Uterus (tissue), 4 donors: Measurements from ENCODE around the gene DGKD. TPM values are rescaled to one million over a fixed set of nuclear protein-coding genes. Genes with fewer than 3 reads are reported as not detected.

ENCODE experiments used
- DNase-seq, 2 donors: peaks; one replicate each; pipeline ENCODE4 v3.0.0-alpha.2; 2019 to 2020
- H3K27ac ChIP-seq, 2 donors: fragments of 200-600 bp; sonication (generic); 1 replicate in 1 of 2; 2 replicates in 1 of 2; pipeline ENCODE4 v1.5.1; 2016 to 2018
- H3K27me3 ChIP-seq, 2 donors: fragments of 200-600 bp; sonication (generic); one replicate each; pipeline ENCODE4 v1.5.1; 2018 to 2019; ENCODE audit warnings: control low read depth in 1 of 2
- H3K36me3 ChIP-seq, 2 donors: fragments of 200-600 bp; sonication (generic); one replicate each; pipeline ENCODE4 v1.5.1; 2019; ENCODE audit warnings: control low read depth in 1 of 2
- H3K4me1 ChIP-seq, 2 donors: fragments of 200-600 bp; sonication (generic); one replicate each; pipeline ENCODE4 v1.5.1; 2018 to 2019; ENCODE audit warnings: control low read depth in 1 of 2
- H3K4me3 ChIP-seq, 2 donors: fragments of 200-600 bp; sonication (generic); 1 replicate in 1 of 2; 2 replicates in 1 of 2; pipeline ENCODE4 v1.5.1; 2018 to 2019; ENCODE audit warnings: mild to moderate bottlenecking in 1 of 2
- H3K9me3 ChIP-seq, 2 donors: fragments of 200-600 bp; sonication (generic); one replicate each; pipeline ENCODE4 v1.5.1; 2019; ENCODE audit warnings: control low read depth in 1 of 2
- POLR2A ChIP-seq, 2 donors: fragments of 450-650 bp; IDR thresholded peaks; one replicate each; pipeline ENCODE4 v1.6.1; 2016; ENCODE audit warnings: antibody characterized with exemption in 2 of 2, mild to moderate bottlenecking in 1 of 2, moderate library complexity in 1 of 2
- intact Hi-C: fragments of 100-400 bp; cut with DNase I; formaldehyde crosslinking; loops from one replicate; pipeline ENCODE4 v1.15.1; 2023; ENCODE audit warnings: low total_unique reads
- total RNA-seq, 4 donors: library from RNA; depleted of rRNA in 3 of 4; stranded (reverse); fragments of >200 nt in 3 of 4; gene quantifications; one replicate each; pipeline versions ENCODE4 v1.1.0 to v1.2.4, GENCODE V29; 2014 to 2023
- TF ChIP-seq, protein P1 (sequence below), 4 experiments: fragments of 200-600 bp in 2 of 4; fragments of 450-650 bp in 2 of 4; sonication (generic) in 2 of 4; IDR thresholded peaks; one replicate each; pipeline ENCODE4 v1.5.1; 2016 to 2019; ENCODE audit warnings: antibody characterized with exemption in 4 of 4, mild to moderate bottlenecking in 2 of 4, moderate library complexity in 1 of 4
- donor health status: DM: yes; HTN: yes; CAD: no.

DGKD gene
- total RNA-seq, 4 donors from 2014 or later: 5.0 to 46.1 (median 28.0) TPM

DNA sequence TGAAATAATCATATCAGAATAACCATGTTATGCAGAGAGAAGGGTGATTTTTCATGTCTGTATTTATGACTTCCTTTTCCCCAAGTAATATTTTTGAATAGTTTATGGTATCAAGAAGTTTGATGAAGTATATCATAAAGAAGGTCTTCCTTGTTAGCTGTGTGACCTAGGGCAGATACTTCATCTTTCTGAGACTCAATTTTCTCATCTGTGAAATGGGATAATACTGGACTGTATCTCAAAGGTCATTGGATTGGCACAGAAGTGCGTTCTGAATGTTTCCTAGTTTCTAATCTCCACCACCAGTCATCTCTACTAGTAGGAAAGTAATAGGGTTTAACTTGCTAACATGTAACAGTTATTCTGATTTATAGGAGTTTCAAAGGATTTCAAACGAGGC lies 52.6 kb downstream of the DGKD start:
- Histone ChIP-seq H3K27me3 (no peaks in the 10 kb centered on the region), H3K27ac (no peak overlapping the region), H3K4me3 (no peak overlapping the region), H3K36me3 (no peaks in the 10 kb centered on the region), H3K9me3 (peaks cover 0 to 2% of the 10 kb centered on the region in 2 donors), H3K4me1 (no peaks in the 10 kb centered on the region)
- no peak for DNase-seq
- intact Hi-C loops: no loop called here
- no peak for TF ChIP-seq POLR2A (IDR thresholded peaks at IDR 0.05)
- TF ChIP-seq, protein P1, sequence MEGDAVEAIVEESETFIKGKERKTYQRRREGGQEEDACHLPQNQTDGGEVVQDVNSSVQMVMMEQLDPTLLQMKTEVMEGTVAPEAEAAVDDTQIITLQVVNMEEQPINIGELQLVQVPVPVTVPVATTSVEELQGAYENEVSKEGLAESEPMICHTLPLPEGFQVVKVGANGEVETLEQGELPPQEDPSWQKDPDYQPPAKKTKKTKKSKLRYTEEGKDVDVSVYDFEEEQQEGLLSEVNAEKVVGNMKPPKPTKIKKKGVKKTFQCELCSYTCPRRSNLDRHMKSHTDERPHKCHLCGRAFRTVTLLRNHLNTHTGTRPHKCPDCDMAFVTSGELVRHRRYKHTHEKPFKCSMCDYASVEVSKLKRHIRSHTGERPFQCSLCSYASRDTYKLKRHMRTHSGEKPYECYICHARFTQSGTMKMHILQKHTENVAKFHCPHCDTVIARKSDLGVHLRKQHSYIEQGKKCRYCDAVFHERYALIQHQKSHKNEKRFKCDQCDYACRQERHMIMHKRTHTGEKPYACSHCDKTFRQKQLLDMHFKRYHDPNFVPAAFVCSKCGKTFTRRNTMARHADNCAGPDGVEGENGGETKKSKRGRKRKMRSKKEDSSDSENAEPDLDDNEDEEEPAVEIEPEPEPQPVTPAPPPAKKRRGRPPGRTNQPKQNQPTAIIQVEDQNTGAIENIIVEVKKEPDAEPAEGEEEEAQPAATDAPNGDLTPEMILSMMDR (IDR thresholded peaks at IDR 0.05): no peak

DNA sequence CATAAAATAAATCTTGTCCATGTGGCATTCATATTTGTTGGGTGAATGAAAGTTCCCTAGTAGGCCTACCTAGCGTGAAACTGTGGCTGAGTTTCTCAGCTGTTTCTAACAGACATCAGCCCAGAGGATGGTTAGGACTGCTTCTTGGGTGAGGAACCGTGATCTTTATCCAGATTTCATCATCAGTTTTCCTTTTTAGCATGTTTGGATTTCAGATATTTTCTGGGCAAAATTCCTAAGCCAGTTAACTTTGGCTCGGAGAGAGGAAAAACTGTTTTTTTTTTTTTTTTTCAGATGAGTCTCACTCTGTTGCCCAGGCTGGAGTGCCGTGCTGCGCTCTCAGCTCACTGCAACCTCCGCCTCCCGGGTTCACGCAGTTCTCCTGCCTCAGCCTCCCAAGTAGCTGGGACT lies 53.5 kb downstream of the DGKD start:
- intact Hi-C loops: no loop called here
- no peak for DNase-seq
- Histone ChIP-seq H3K9me3 (peaks cover 0 to 2% of the 10 kb centered on the region in 2 donors), H3K27ac (peak overlapping the region; percentile 32 to 49), H3K27me3 (no peaks in the 10 kb centered on the region), H3K36me3 (no peaks in the 10 kb centered on the region), H3K4me3 (no peak overlapping the region), H3K4me1 (no peaks in the 10 kb centered on the region)
- TF ChIP-seq, protein P1 (IDR thresholded peaks at IDR 0.05): no peak
- TF ChIP-seq POLR2A (IDR thresholded peaks at IDR 0.05): no peak

DNA sequence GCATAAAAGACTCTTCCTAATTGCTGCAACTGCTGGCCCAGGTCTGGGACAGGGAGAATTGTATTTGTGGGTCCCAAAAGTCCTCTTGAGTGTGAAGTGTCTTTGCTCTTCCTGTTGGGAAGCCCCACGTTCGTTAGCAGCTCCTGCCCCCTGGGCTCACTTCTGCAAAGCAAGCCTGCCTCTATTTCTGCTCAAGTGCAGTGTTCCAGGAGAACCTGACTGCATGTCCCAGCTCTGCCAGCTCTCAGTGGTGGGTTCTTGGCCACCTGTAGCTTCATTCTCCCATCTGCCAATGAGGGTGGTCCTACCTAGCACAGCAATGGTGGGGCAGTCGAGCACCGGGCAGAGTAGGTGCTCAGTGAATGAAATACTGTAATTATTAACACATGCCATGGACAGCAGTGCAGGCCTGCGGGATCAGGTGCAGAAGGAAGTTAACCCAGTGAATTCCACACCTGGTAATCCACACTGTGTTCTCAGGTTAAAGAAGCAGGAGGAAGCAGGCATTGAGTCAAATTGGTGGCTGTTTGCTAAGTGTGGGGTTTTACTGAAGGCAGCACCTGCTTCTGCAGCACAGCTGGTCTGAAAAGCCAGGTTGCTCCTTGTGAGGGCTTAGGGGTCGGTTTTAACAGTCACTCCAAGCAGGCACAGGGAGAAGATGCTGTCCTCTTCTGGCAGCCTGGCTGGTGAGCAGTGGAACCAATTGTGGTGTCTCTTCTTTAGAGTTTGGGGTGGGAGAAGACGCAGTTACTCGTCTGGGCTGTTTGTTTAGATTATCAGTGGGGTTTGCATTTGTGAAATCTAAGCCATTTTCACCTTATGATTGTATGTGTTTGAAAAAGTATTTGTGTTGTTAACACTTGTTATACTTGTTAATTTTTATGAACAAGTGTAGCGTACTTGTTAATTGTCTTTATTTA lies 54.3 kb downstream of the DGKD start:
- H3K9me3 ChIP-seq: peaks cover 0 to 2% of the 10 kb centered on the region in 2 donors
- intact Hi-C loops: no loop called here
- H3K36me3 ChIP-seq: no peaks in the 10 kb centered on the region
- H3K27me3 ChIP-seq: no peaks in the 10 kb centered on the region
- no peak overlapping the region for H3K4me3 ChIP-seq
- TF ChIP-seq, protein P1 (IDR thresholded peaks at IDR 0.05): no peak
- no peak for TF ChIP-seq POLR2A (IDR thresholded peaks at IDR 0.05)
- peak overlapping the region; percentile 37 to 49 for H3K27ac ChIP-seq
- H3K4me1 ChIP-seq: peaks cover 0 to under 1% of the 10 kb centered on the region in 2 donors
- DNase-seq: no peak

DNA sequence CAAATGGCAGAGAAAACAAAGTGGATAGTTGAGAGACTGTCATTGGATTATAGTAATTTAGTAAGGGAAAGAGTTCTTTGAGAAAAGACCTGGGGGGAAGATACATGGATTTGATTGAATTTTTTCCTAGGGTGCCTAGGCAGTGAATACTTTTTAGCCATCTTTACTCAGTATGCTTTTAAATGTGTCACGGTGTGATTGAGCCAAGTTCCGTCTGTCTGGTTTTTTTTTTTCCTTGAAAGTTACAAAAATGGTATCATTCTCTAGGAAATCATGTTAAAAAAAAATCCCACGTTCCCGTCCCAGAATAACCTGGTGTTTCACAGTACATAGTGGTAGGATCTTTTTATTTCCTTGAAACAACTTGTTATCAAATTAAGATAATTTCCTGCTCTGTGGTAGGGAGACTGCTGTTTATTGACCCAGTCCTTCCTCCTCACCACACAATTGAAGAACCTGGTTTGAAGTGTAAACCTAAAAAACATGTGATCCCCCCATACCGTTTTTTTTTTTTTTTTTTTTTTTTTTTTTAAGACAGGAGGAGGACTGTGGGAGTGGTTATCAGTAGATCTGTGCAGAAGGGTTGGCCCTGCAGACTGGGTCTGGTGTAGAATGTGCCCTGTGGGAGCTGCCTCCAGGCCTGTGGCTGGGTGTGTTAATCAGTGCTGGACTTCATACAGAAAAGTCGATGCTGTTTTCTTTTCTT lies 55.1 kb downstream of the DGKD start:
- no peak for DNase-seq
- Histone ChIP-seq H3K36me3 (no peaks in the 10 kb centered on the region), H3K27me3 (no peaks in the 10 kb centered on the region), H3K27ac (peak overlapping the region; percentile 1 to 37), H3K4me3 (no peak overlapping the region), H3K9me3 (peaks cover 0 to 2% of the 10 kb centered on the region in 2 donors), H3K4me1 (peaks cover 0 to 7% of the 10 kb centered on the region in 2 donors)
- no peak for TF ChIP-seq POLR2A (IDR thresholded peaks at IDR 0.05)
- TF ChIP-seq, protein P1 (IDR thresholded peaks at IDR 0.05): no peak
- intact Hi-C loops: no loop called here
